ENCODE data around the gene ERF.

The ERF gene

DNA sequence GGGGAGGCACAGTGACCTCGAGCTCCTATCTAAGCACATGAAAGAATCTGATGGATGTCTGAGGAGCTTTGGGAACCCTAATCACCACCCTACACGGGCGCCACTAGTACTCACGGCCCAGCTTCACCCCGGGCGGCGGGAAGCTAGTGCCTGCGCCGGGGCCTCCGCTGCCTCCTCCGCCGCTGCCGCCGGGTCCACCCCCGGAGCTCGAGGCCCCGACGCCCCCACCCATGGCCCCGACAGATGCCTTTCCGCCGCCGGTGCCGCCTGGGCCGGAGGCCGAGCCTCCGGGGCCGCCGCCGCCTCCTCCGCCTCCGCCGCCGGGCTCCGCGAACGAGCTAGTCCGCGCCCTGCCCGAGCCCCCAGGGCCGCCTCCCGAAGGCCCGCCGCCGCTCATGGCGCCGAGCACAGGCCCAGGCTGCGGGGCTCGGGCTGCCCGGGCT is 12.8 kb downstream of the ERF start:
- no peak for DNase-seq (ENCODE audit: low read depth in 2 of 2)

DNA sequence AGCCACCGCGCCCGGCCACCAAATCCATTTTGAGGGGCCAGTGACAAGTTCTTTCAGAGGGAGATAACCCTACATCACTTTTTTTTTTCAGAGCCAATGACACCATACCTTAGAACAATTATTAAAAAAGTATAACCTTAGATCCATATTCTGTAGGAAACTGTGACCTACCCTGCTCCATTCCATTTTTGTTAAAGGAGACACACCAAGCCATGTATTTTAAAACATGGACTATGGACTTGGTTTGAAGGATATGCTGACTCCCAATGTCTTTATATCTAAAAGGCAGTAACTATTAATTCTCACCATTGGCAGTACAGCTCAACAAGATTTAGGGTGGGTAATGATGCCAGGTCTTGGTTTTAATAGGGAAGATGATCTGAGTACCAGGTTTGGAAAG is 13.6 kb downstream of the ERF start:
- no peak for DNase-seq (ENCODE audit: low read depth in 2 of 2)

DNA sequence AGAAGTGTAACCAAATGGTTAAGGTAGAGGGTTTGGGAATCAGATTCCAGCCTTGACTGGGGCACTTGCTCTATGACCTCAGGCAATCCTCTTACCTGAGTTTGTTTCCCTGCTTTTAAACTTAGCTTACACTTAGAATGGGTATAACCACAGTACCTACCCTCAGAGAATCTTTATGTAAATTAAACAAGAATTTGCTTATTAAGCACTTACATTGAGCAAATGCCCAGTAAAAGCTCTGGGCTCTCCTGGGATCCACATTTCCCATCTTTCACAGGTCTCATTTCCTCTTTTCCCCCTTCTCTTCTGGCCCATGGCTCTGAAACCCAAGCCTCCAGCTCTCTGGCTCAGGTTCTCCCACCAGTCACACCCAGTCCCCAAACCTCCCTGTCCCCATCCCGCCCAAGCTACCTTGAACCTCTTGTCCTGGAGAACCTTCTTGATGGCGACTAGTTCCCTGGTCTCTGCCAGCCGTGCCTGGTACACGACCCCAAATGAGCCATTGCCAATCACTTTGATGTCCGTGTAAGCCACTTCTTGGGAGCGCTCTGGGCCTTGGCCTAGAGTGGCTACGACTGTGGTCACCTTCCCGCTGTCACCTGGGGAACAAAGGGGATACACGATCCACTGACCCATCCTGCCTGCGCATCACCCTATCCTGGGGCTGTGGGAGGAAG is 15.2 kb downstream of the ERF start:
- DNase-seq (ENCODE audit: low read depth in 2 of 2): no peak

DNA sequence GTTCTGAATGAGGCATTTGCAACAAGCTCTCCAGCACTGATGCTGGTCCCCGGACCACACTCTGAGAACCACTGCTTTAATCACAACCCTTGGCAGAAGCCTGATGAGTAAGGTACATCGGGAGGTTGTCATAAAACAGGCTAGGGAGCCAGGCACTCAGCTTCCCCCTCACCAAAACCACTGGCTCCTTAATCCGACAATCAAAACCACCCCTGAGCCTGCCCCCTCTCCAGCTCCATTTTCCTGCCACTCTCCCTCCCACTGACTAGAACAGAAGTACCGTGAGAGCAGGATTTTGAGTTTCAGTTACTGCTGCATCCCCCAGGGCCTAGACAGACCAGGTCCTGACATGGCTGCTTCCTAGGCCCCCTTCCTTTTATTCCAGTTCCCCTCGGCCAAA is 19.7 kb downstream of the ERF start:
- no peak for DNase-seq (ENCODE audit: low read depth in 2 of 2)

DNA sequence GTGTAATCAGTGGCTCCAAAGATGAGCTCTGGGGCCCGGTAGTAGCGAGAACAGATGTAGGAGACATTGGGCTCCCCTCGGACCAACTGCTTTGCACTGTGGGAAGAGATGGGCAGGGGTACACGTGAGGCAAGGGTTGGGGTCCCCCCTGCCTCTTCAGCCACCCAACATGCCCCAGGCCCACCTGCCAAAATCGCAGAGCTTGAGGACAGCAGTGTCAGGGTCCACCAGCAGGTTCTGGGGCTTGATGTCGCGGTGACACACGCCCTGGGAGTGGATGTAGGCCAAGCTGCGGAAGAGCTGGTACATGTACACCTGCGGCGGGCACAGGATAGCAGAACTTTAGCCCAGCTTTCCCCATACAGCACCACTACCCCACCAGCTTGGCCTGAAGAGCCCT is 20.6 kb downstream of the ERF start:
- no peak for DNase-seq (ENCODE audit: low read depth in 2 of 2)

DNA sequence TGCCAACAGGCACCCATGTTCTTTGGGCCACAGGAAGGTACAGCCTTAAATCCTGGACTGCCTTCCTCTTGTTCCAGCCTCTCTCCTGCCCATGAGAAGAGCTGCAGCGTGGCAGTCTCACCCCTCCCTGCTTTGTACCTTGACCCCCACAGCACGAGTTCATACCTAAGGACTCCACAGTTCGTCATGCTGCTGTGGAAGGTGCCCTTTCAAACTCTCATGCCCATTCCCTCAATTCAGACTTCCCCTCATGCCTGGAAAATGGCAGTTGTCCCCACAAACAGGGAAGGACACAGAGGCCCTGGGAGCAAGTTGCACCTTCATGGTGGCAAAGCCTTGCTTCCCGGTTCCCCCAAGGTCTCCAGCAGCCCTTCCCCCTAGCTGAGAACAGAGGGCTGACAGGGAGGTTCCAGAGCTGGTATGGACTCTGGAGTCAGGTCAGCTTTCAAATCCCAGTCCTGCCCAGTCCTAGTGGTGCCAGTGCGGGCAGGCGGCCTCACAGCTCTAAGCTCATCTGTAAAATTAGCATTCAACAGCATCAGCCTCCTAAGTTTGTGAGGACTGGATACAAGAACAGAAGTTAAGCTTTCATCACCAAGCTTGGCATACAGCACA is 21.1 kb downstream of the ERF start:
- DNase-seq (ENCODE audit: low read depth in 2 of 2): no peak

DNA sequence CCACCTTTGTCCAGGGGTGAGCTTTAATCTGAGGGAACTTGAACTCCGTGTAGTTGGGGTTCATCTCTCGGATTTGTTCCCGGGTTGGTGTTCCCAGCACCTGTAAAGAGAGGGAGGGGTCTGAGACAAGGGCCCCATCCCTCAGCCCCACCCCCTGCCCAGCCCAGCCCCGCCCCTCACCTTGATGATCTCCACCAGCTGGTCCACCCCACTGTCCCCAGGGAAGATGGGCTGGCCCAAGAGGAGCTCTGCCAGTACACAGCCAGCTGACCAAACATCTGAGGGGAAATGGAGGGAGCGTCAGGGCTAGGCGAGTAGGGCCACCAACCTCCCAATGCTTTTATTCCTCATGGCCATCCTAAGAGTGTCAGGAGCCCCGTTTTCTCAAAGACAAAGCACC is 21.8 kb downstream of the ERF start:
- DNase-seq (ENCODE audit: low read depth in 2 of 2): no peak

DNA sequence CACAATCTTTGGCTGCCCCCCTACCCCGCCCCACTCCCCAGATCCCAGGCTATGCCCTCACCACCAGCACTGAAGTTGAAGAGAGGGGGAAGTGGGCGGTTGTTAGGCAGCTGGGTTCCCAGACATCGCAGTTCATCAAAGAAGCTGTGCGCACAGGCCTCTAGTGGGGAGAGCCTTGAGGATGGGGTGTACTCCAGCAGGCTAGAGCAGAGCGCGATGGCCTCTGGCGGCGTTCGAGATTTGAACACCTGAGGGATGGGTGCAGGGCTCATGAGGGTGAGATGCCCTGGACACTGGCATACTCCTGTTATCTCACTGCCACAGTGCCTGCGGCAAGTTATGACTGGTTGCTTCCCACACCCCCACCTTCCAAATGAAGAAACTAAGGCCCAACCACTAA is 22.5 kb downstream of the ERF start:
- DNase-seq (ENCODE audit: low read depth in 2 of 2): no peak

DNA sequence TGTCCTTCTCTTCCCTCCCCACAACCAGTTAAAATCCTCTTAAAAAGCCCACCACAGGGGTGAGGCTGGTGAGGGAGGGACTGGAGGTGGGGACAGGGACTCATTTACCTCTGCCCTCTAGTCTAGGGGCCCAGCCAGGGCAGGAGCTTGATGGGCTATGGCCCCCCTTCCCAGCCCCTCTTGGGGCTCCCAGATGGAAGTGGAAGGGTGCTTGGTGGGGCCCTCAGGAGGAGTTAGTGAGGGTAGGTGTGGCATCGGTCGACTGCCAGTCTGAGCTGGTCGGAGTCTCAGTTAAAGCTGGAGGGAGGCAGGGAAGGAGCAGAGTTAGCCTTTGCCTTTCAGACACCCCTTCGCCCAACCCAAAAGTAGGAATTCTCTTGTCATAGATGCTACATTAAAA is 24.4 kb downstream of the ERF start:
- no peak for DNase-seq (ENCODE audit: low read depth in 2 of 2)

DNA sequence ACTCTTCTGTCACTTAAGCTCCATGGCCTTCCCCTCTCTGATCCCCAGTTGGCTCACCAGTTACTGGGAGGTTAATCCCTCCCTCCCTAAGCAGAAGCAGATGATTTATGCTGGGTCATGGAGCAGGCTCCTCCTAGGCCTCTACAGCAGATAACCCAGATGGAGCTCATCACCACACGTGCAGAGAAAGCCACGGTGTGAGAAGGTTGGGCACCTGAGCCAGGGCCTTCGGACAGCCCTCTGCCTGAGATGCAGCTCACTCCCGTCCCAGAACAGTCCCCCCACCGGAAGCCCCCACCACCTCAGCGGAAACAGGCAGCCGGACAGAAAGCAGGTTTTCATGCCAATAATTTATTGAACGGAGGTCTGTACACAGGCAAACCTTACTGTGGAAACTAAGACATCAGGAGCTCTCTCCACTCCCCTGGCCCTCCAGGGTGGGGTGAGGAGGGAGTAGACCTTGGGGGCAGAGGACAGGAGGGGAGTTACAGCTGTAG is 25.0 kb downstream of the ERF start:
- no peak for DNase-seq (ENCODE audit: low read depth in 2 of 2)

DNA sequence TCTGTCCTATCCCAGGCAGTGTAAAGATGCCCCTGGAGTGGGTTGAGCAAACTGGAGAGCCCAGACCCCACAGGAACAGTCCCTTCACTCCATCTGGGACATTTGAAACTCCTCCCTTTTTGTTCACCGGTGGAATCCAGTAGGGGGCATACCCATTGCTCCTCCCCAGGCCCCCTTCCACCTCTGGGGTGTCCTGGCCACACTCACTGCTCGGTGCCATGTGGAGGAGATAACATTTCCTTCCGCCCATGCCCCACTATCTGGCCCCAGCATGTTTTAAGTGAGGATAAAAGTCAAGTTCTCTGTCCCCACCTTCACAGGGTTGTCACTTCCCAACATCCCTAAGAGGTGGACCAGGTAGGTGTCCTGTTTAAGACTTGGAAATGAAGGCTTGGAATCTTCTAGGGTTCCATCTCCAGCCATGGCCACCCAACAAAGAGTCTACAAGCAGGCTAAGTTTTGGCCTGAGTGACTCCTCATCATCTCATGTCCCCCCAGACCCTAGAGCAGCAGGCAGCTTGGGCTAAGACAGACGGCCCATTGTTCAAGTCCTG is 25.6 kb downstream of the ERF start:
- DNase-seq (ENCODE audit: low read depth in 2 of 2): no peak

DNA sequence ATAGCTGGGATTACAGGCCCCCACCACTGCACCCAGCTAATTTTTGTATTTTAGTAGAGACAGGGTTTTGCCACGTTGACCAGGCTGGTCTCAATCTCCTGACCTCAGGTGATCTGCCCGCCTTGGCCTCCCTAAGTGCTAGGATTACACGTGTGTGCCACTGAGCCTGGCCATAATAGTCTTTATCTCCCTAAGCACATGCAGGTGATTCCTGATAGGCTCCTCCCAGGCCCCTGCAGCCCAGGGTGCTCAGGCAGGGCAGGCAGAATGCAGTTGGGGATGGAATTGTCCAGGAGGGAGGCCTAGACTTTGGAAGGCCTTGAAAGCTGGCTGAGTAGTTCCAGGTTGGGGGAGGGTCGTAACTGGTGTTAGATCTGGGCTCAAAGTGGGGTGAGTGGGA is 26.3 kb downstream of the ERF start:
- no peak for DNase-seq (ENCODE audit: low read depth in 2 of 2)

DNA sequence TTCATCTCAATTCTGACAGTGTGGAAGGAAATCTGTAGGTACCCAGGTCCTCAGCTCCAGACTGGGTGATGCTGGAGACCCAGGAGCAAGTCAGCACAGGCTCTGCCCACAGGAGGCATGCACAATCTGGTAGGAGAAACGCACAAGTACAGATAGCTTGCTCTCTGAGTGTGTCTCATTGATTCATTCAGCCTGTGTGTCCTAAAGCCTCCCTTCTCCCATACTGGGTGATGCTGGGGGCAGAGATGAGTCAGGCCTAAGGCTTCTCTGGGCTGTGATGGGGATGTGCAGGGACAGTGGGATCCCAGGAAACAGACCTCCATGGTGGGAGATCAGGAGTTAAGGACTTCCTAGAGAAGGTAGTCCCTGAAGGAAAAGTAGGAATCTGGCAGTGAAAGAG is 28.0 kb downstream of the ERF start:
- DNase-seq (ENCODE audit: low read depth in 2 of 2): no peak

DNA sequence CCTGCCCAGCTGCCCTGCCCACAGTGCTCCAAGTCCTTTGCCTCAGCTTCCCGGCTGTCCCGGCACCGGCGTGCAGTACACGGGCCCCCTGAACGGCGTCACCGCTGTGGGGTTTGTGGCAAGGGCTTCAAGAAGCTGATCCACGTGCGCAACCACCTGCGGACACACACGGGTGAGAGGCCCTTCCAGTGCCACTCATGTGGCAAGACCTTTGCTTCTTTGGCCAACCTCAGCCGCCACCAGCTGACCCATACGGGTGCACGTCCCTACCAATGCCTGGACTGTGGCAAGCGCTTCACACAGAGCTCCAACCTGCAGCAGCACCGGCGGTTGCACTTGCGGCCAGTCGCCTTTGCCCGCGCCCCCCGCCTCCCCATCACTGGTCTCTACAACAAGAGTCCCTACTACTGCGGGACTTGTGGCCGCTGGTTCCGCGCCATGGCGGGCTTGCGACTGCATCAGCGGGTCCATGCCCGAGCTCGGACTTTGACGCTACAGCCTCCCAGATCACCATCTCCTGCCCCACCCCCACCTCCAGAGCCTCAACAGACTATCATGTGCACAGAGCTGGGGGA is 29.1 kb downstream of the ERF start:
- DNase-seq (ENCODE audit: low read depth in 2 of 2): no peak

DNA sequence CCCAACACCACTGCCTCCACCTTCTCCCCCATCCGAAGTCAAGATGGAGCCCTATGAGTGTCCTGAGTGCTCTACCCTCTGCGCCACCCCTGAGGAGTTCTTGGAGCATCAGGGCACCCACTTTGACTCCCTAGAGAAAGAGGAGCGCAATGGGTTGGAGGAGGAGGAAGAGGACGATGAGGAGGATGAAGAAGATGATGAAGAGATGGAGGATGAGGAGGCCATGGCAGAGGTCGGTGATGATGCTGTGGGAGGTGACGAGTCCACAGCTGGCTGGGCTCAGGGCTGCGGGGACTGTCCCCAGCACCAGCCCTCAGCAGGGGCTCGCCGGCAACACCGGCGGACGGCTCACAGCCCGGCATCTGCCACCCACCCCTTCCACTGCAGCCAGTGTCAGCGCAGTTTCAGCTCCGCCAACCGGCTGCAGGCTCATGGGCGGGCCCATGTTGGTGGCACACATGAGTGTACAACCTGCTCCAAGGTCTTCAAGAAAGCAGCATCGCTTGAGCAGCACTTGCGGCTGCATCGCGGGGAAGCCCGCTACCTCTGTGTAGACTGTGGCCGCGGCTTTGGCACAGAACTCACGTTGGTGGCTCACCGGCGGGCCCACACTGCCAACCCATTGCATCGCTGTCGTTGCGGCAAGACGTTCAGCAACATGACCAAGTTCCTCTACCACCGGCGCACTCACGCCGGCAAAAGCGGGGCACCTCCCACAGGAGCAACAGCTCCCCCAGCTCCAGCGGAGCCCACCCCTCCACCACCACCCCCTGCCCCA is 29.8 kb downstream of the ERF start:
- DNase-seq (ENCODE audit: low read depth in 2 of 2): no peak

DNA sequence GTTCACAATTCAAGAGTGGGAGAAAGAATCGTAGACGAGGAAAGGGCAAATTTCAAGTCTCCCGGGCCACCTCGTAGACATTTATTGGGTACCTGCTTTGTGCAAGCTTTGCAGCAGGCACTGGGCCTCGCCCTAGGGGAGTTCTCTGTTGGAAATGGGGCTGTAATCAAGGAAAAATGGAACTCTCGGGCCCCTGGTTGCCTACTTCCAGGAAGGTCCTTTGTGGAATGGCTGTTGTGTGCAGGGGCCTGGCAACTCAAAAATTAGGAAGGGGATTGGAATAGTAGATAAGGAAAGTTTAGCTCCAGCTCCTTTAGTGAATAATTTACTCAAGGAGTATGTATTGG is 34.2 kb downstream of the ERF start:
- no peak for DNase-seq (ENCODE audit: low read depth in 2 of 2)

DNA sequence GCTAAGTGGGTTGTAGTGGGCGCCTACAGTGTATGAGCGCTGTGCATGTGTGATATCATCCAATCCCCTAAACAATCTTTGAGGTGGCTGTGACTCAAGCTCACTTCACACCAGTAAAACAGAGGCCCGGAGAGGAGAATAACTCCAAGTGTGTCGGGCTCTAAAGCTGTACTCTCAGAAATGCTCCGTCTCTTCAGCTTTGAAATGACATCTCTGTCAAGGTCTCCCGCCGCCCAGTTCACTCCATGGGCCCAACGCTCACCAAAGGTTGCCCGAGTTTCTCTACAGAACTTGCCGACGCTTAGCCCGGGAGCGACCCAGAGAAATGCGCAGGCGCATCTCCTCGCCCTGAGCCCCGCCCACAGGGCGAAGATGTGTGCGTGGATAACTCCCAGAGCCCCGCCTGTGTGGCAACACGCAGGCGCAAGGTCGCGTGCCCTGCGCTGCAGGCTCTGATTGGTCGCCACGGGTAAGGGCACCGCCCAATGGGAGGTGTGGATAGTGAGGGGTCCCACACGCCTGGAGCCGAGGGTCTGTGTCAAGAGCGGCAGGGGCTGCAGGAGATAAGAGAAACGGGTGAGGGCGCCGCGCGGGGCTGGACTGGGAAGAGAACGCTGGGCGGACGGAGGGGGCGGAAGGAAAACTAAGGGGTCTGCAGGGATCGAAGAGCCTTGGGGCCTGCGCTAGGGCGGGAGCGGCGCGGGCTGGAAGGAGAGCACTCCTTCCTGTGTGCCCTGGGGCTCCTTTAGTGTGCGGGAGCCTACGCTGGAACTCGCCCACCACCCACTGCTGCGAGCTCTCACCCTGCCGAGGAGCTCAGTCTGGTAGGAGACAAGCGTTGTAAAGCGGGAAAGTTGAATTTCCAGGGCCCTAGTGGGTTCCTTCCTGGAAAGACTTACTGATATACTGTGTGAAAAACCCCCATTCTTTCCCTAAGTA is 34.8 kb downstream of the ERF start, which contains the start of gene ZNF526:
ZNF526 (plus strand) TSS at position 501 of the 939 bp plus-strand sequence. CDS start 4,092 bp downstream, outside the sequence.
- DNase-seq (ENCODE audit: low read depth in 2 of 2): peak; percentile 97 to 98

DNA sequence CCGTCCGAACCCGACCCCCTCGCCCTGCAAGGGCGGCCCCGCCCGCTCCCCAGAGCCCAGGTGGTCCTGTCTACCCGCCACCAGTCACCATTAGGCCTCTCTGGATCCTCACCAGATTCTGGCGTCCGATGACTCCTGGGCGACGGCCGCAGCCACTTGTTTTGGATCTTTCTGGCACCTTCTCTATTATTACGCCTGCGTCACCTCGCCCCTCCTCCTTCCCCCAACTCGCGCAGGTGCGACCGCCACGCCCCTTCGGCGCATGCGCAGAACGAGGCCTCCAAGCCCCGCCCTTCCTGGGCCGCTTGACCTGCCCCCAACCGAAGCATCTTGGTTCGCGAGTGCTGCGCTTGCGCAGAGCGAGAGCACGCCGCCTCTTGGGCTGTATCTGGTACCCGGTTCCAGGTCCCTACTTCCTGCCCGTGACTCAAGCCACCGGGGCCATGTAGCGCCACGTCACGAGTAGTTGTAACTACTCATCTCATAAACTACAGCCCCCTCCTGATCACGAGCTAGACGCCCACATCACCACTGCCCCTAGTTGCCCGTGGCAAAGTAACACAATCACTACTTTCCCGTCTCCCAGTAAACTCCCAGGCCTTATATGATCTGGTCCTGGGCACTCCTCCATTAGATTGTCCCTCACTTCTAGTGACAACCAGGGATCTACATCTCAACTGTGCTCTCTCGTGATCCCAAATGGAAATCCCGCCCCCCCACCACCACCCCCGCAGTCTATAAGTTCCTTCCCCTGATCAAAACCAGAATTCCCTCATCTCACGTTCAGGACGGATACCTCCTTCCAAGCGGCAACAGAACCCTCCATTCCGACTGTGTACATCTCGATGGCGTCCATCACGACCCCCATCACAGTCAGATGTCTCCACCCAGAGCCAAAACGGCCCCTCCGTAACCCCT is 37.1 kb downstream of the ERF start, which contains the start of gene DEDD2:
DEDD2 (minus strand) TSS at position 158 of the 918 bp plus-strand sequence. CDS start 670 bp downstream, outside the sequence.
- peak; percentile 99 for DNase-seq (ENCODE audit: low read depth in 2 of 2)

DNA sequence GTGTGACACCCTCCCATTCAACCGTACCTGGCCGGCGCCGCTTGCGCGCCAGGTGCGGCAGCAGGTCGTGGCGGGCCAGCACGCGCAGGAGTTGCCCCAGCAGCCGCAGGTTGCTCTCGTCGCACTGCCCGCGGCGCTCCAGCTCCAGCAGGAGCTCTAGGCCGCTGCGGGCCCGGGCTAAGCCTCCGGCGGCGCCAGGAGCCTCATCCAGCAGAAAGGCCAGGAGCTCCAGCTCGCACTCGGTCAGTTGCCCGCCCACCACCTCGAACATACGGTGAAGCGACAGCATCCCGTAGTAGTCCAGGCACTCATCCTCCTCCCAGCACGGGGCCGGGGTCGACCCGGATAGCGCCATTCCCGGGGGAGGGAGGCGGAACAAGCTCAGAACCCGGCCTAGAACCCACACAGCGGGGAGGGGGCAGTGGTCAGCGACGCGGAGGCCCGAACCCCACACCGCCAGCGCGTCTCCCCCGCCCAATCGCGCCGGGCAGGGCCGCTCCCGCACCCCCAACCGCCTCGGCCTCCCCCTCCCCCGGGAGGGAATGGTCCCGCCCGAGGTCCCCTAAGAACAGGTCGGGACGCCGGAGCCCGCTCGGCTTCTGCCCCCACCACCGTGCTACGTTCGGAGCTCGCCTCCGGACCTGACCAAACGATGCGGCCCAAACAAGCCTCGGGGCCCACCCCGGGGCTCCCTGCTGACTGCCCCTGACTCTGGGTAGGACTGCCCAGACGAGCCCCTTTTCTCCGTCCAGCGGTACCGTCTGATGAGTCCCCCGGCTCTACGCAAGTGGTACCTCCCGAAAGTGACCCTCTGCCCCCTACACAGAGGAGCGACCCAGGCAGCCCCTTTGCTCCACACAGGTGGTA is 38.0 kb downstream of the ERF start:
- no peak for DNase-seq (ENCODE audit: low read depth in 2 of 2)
